GM19463 (cell line): ENCODE measurements around the gene ADGRG2.
A peak's percentile ranks its signal among the peaks of the same experiment; 100 is the strongest.
"Not testable (repeated sequence)": the region's sequence is repeated elsewhere in the genome, so short reads cannot be mapped to it uniquely, and the experiment has no call there.

ENCODE experiments used
- ATAC-seq: cut with Tn5 transposase; IDR thresholded peaks from one replicate; pipeline ENCODE4 v1.9.1; 2021; ENCODE audit warnings: mild to moderate bottlenecking, moderate library complexity; ENCODE audit not compliant: unreplicated experiment

Gene ADGRG2

GRCh38 chrX:19086102-19086772 is 36.0 kb downstream of the ADGRG2 start:
- ATAC-seq = no peak

- no peak for ATAC-seq
These were observed 36.6 kb downstream of the ADGRG2 start for GRCh38 chrX:19085666-19086065.

- ATAC-seq = no peak
These were observed 46.5 kb downstream of the ADGRG2 start for GRCh38 chrX:19075754-19076153.

GRCh38 chrX:19072372-19072771 is 49.9 kb downstream of the ADGRG2 start:
- ATAC-seq = no peak

- ATAC-seq = no peak
These were observed 51.7 kb downstream of the ADGRG2 start for GRCh38 chrX:19070555-19070994.

- not testable (repeated sequence) for ATAC-seq
These were observed 55.3 kb downstream of the ADGRG2 start for GRCh38 chrX:19066987-19067386.

- peak; percentile 58 for ATAC-seq
These were observed 56.7 kb downstream of the ADGRG2 start for GRCh38 chrX:19065535-19065934.

GRCh38 chrX:19064175-19064574 is 58.1 kb downstream of the ADGRG2 start:
- ATAC-seq = no peak

GRCh38 chrX:19063030-19063429 is 59.2 kb downstream of the ADGRG2 start:
- ATAC-seq = no peak

GRCh38 chrX:19059067-19059466 is 63.2 kb downstream of the ADGRG2 start:
- ATAC-seq = no peak

GRCh38 chrX:19057856-19058255 is 64.4 kb downstream of the ADGRG2 start:
- no peak for ATAC-seq

- no peak for ATAC-seq
These were observed 73.2 kb downstream of the ADGRG2 start for GRCh38 chrX:19049110-19049509.

GRCh38 chrX:19046343-19047215 is 75.7 kb downstream of the ADGRG2 start:
- ATAC-seq = no peak

- ATAC-seq = no peak
These were observed 81.9 kb downstream of the ADGRG2 start for GRCh38 chrX:19040373-19040772.

GRCh38 chrX:19034025-19034424 is 88.2 kb downstream of the ADGRG2 start:
- no peak for ATAC-seq

GRCh38 chrX:19030805-19031204 is 91.5 kb downstream of the ADGRG2 start:
- ATAC-seq = no peak

- ATAC-seq = no peak
These were observed 93.7 kb downstream of the ADGRG2 start for GRCh38 chrX:19028560-19028959.

GRCh38 chrX:19024366-19024765 is 97.9 kb downstream of the ADGRG2 start:
- no peak for ATAC-seq

- no peak for ATAC-seq
These were observed 102.3 kb downstream of the ADGRG2 start for GRCh38 chrX:19019996-19020395.

- no peak for ATAC-seq
These were observed 105.0 kb downstream of the ADGRG2 start for GRCh38 chrX:19017271-19017670.

- not testable (repeated sequence) for ATAC-seq
These were observed 105.7 kb downstream of the ADGRG2 start for GRCh38 chrX:19016614-19017013.

GRCh38 chrX:19007868-19008267 is 114.4 kb downstream of the ADGRG2 start:
- ATAC-seq = no peak
